ENCODE measurements around the gene KRTAP10-1. TPM values are rescaled to one million over a fixed set of nuclear protein-coding genes. Genes with fewer than 3 reads are reported as not detected.

Gene KRTAP10-1
- total and polyA plus RNA-seq, 2 experiments from 2014 or later, result not detected

DNA sequence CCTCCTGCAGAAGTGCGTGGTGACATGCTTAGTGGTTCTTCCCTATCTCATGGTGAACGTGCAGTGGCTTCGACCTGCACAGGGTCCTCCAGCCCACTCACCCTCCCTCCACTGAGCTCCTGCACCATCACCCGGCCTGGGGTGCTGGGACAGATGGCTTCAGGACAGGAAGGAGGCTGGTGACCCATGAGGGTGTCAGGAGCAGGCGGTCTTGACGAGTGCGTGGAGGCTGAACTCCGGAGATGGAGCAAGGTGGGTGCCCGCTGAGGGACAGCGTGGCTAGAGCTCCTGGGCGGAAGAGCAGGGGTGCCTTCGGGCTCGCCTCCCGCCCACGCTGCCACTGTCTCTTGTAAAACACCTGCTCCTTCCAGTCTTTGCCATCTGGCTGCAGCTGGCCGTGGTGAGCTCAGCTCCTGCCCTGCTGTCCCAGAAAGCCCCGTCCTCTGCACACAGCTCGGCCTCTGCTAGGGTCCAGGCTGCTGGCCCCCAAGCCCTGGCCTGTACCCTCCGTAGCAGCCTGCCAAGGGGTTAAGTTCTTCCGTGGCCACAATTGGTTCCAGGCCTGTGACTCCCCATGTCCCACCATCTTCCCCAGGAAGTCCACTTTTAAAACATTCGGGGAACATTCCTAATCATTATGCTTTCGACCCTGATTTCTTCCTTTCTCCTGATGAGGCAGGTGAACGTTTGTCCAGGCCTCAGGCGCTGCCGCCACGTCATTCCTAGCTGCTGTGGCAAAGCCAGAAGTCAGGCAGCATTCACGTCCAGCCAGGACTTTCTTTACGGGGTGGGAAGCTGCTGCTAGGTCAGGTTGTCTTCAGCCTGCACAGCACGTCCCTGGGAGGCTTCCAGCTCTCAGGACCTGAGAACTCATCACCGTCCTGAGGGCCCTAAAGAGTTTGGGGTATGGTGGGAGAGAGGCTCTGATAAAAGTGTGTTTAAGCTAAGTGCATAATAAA lies 8.1 kb downstream of the KRTAP10-1 start:
- H3K9me3 ChIP-seq (ENCODE audit: low read depth), result no peaks in the 10 kb centered on the region
- TF ChIP-seq EZH2phosphoT487 (IDR thresholded peaks at IDR 0.05; ENCODE audit: insufficient read depth, low read depth) (no peak), EZH2 (IDR thresholded peaks at IDR 0.05; ENCODE audit: insufficient read depth, poor library complexity, severe bottlenecking) (no peak)
- 45 to 46% methylated on average over 30 of the region's 30 CpGs for WGBS, 2 experiments (ENCODE audit: low coverage in 1 of 2, low lambda C conversion rate in 2 of 2, missing lambda C conversion rate in 2 of 2)
- no peak overlapping the region for H3K9ac ChIP-seq
- no peak overlapping the region for H3K4me2 ChIP-seq (ENCODE audit: unreplicated experiment)
- H3F3A ChIP-seq (ENCODE audit: insufficient read depth), result no peaks in the 10 kb centered on the region
- no peak for DNase-seq
- no peak overlapping the region for H3K4me3 ChIP-seq
- H3K9me2 ChIP-seq (ENCODE audit: insufficient read depth), result no peaks in the 10 kb centered on the region
- in situ Hi-C loops (cut with MboI), result no loop called here
- H3K27me3 ChIP-seq (replicated peaks; ENCODE audit: insufficient read depth), result no peaks in the 10 kb centered on the region
- no peaks in the 10 kb centered on the region for H3K79me2 ChIP-seq (ENCODE audit: insufficient read depth)
- no peak overlapping the region for H2AFZ ChIP-seq
- no peaks in the 10 kb centered on the region for H3K36me3 ChIP-seq (ENCODE audit: low read depth)
- H4K20me1 ChIP-seq (ENCODE audit: insufficient read depth), result no peaks in the 10 kb centered on the region
- H3K4me1 ChIP-seq (ENCODE audit: insufficient read depth), result no peaks in the 10 kb centered on the region
- no peak overlapping the region for H3K27ac ChIP-seq

DNA sequence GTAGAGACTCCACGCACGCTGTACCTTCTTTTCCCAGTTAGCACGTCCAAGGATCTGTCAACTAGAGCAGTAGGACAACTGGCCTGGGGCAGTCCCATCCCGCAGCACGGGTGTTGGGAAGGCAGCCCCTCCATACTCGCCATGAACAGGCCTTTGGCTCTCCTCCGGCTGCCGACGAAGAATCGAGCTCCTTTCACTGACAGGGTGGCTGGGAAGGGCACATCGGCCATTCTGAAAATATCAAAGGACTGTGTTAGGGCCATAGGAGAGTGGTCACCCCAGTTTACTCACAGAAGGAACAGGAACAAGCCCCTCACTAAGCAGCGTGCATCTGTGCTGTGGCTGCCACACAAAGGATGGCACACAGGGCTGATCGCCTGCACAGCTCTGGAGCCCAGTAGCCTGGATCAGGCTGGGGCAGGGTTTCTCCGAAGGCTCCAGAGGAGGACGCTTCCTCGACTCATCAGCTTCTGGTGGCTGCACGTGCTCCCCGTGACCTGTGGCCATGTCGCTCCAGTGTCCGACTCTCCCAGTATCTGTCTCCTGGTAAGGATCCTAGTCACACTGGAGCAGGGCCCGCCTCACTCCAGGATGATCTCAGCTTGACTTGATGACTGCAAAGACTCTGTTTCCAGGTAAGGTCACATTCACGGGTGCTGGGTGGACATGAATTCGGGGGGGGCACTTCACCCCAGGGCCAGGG lies 8.9 kb downstream of the KRTAP10-1 start:
- Histone ChIP-seq H3K79me2 (ENCODE audit: insufficient read depth) (no peaks in the 10 kb centered on the region), H3K4me3 (no peak overlapping the region), H3K27me3 (replicated peaks; ENCODE audit: insufficient read depth) (no peaks in the 10 kb centered on the region), H3K9me2 (ENCODE audit: insufficient read depth) (no peaks in the 10 kb centered on the region), H3K4me1 (ENCODE audit: insufficient read depth) (no peaks in the 10 kb centered on the region), H3K36me3 (ENCODE audit: low read depth) (no peaks in the 10 kb centered on the region), H3K4me2 (ENCODE audit: unreplicated experiment) (no peak overlapping the region), H3K9me3 (ENCODE audit: low read depth) (no peaks in the 10 kb centered on the region), H3F3A (ENCODE audit: insufficient read depth) (no peaks in the 10 kb centered on the region), H3K9ac (no peak overlapping the region), H3K27ac (no peak overlapping the region), H2AFZ (no peak overlapping the region), H4K20me1 (ENCODE audit: insufficient read depth) (no peaks in the 10 kb centered on the region)
- WGBS, 2 experiments (ENCODE audit: low coverage in 1 of 2, low lambda C conversion rate in 2 of 2, missing lambda C conversion rate in 2 of 2), result 55 to 56% methylated on average over 23 of the region's 23 CpGs
- in situ Hi-C loops (cut with MboI), result no loop called here
- TF ChIP-seq EZH2phosphoT487 (IDR thresholded peaks at IDR 0.05; ENCODE audit: insufficient read depth, low read depth) (no peak), EZH2 (IDR thresholded peaks at IDR 0.05; ENCODE audit: insufficient read depth, poor library complexity, severe bottlenecking) (no peak)
- DNase-seq, result no peak

GRCh38 chr21:44530221-44530902 lies 9.6 kb downstream of the KRTAP10-1 start:
- 36 to 40% methylated on average over 7 of the region's 7 CpGs for WGBS, 2 experiments (ENCODE audit: low coverage in 1 of 2, low lambda C conversion rate in 2 of 2, missing lambda C conversion rate in 2 of 2)
- no peaks in the 10 kb centered on the region for H3F3A ChIP-seq (ENCODE audit: insufficient read depth)
- in situ Hi-C loops (cut with MboI), result no loop called here
- no peak overlapping the region for H3K4me2 ChIP-seq (ENCODE audit: unreplicated experiment)
- H3K4me3 ChIP-seq, result no peak overlapping the region
- H3K9me2 ChIP-seq (ENCODE audit: insufficient read depth), result no peaks in the 10 kb centered on the region
- no peaks in the 10 kb centered on the region for H3K79me2 ChIP-seq (ENCODE audit: insufficient read depth)
- no peaks in the 10 kb centered on the region for H3K9me3 ChIP-seq (ENCODE audit: low read depth)
- DNase-seq, result no peak
- H4K20me1 ChIP-seq (ENCODE audit: insufficient read depth), result no peaks in the 10 kb centered on the region
- no peak overlapping the region for H3K27ac ChIP-seq
- no peak for TF ChIP-seq EZH2 (IDR thresholded peaks at IDR 0.05; ENCODE audit: insufficient read depth, poor library complexity, severe bottlenecking)
- no peak for TF ChIP-seq EZH2phosphoT487 (IDR thresholded peaks at IDR 0.05; ENCODE audit: insufficient read depth, low read depth)
- H3K9ac ChIP-seq, result no peak overlapping the region
- no peak overlapping the region for H2AFZ ChIP-seq
- H3K36me3 ChIP-seq (ENCODE audit: low read depth), result no peaks in the 10 kb centered on the region
- no peaks in the 10 kb centered on the region for H3K27me3 ChIP-seq (replicated peaks; ENCODE audit: insufficient read depth)
- H3K4me1 ChIP-seq (ENCODE audit: insufficient read depth), result no peaks in the 10 kb centered on the region

DNA sequence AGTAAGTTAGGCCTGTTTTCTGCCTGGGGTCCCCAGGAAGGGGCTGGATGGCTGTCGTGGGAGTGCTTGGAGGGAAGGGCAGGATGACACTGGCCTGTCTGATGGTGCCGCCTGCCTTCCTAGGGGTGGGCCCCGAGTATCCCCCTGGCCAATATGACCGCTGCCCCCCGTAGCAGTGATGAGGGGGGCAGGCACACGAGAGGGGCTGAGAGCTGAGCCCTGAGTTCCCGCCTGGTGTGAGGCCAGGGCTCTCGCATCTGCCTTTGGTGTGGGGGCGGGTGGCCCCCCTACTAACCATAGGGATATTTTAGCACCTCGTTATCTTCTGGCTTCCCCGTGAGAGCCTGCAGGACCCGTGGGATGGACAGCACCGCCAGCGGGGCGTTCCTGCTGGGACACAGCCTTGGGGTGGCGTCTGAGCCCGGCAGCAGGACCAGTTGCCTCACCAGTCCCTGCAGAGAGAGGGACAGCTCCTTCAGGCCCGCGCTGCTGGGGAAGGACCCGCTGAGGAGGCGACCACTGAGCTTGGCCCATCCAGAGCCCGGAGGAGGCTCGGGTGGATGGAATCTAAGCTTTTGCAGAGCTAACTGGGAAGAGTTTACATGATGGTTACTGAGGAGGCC lies 10.4 kb downstream of the KRTAP10-1 start:
- Histone ChIP-seq H3K9me3 (ENCODE audit: low read depth) (no peaks in the 10 kb centered on the region), H3K4me3 (no peak overlapping the region), H3K27me3 (replicated peaks; ENCODE audit: insufficient read depth) (no peaks in the 10 kb centered on the region), H3K9me2 (ENCODE audit: insufficient read depth) (no peaks in the 10 kb centered on the region), H3K9ac (no peak overlapping the region), H3K27ac (no peak overlapping the region), H3K4me1 (ENCODE audit: insufficient read depth) (no peaks in the 10 kb centered on the region), H3K79me2 (ENCODE audit: insufficient read depth) (no peaks in the 10 kb centered on the region), H4K20me1 (ENCODE audit: insufficient read depth) (no peaks in the 10 kb centered on the region), H2AFZ (no peak overlapping the region), H3K4me2 (ENCODE audit: unreplicated experiment) (no peak overlapping the region), H3F3A (ENCODE audit: insufficient read depth) (no peaks in the 10 kb centered on the region), H3K36me3 (ENCODE audit: low read depth) (no peaks in the 10 kb centered on the region)
- TF ChIP-seq EZH2phosphoT487 (IDR thresholded peaks at IDR 0.05; ENCODE audit: insufficient read depth, low read depth), result no peak
- no peak for TF ChIP-seq EZH2 (IDR thresholded peaks at IDR 0.05; ENCODE audit: insufficient read depth, poor library complexity, severe bottlenecking)
- in situ Hi-C loops (cut with MboI), result no loop called here
- no peak for DNase-seq
- WGBS, 2 experiments (ENCODE audit: low coverage in 1 of 2, low lambda C conversion rate in 2 of 2, missing lambda C conversion rate in 2 of 2), result 25 to 36% methylated on average over 23 of the region's 23 CpGs
